Adrenal gland (tissue), 12 donors: ENCODE measurements around the gene DPP10. TPM values are rescaled to one million over a fixed set of nuclear protein-coding genes. Genes with fewer than 3 reads are reported as not detected.

ENCODE experiments used
- DNase-seq, 7 donors: peaks; one replicate each; pipeline ENCODE4 v3.0.0-alpha.2; 2019 to 2020
- H3K27ac ChIP-seq, 5 donors: fragments of 200-600 bp; sonication (generic) in 4 of 5; 1 replicate in 3 of 5; 2 replicates in 2 of 5; pipeline versions ENCODE4 v1.5.1 to v1.8.0; 2016 to 2020; ENCODE audit warnings: mild to moderate bottlenecking in 1 of 5
- H3K27me3 ChIP-seq: fragments of 200-600 bp; 2 replicates; pipeline ENCODE4 v1.8.0; 2021
- H3K36me3 ChIP-seq, 2 donors: fragments of 200-600 bp; replicated peaks in 1 of 2; 1 replicate in 1 of 2; 2 replicates in 1 of 2; pipeline versions ENCODE4 v1.5.1 to v1.8.0; 2018 to 2022
- H3K4me1 ChIP-seq, 2 donors: fragments of 200-600 bp; replicated peaks in 1 of 2; 1 replicate in 1 of 2; 2 replicates in 1 of 2; pipeline versions ENCODE4 v1.5.1 to v1.8.0; 2018 to 2021
- H3K4me3 ChIP-seq, 4 donors: fragments of 200-600 bp; sonication (generic) in 3 of 4; one replicate each; pipeline ENCODE4 v1.5.1; 2016 to 2018
- H3K9me3 ChIP-seq, 3 donors: fragments of 200-600 bp; sonication (generic) in 1 of 3; replicated peaks in 1 of 3; 1 replicate in 2 of 3; 2 replicates in 1 of 3; pipeline versions ENCODE4 v1.5.1 to v1.8.0; 2016 to 2021
- CTCF ChIP-seq, 6 experiments: fragments of 450-650 bp in 4 of 6; fragments of 200-600 bp in 2 of 6; sonication (generic) in 1 of 6; IDR thresholded peaks; 1 replicate in 5 of 6; 2 replicates in 1 of 6; pipeline versions ENCODE4 v1.5.1 to v1.8.0; 2016 to 2021; ENCODE audit warnings: antibody characterized with exemption in 6 of 6, mild to moderate bottlenecking in 2 of 6, moderate library complexity in 1 of 6
- POLR2A ChIP-seq, 2 donors: fragments of 450-650 bp; IDR thresholded peaks; one replicate each; pipeline ENCODE4 v1.6.1; 2017; ENCODE audit warnings: antibody characterized with exemption in 2 of 2, mild to moderate bottlenecking in 2 of 2, moderate library complexity in 1 of 2
- WGBS, 4 donors: extraction: QIAGEN DNeasy Blood & Tissue Kit in 2 of 4; methylation state at CpG; one replicate each; pipeline versions ENCODE4 v1.1.5 to v1.1.7; 2013 to 2017; 5-methylcytosine and 5-hydroxymethylcytosine counted together
- intact Hi-C, 2 donors: fragments of 100-400 bp; cut with DNase I; formaldehyde crosslinking; loops; one replicate each; pipeline versions ENCODE4 v1.14.1 to v1.15.0; 2022 to 2023
- polyA plus RNA-seq, 3 donors: library from polyadenylated mRNA; stranded (reverse); fragments of 200-250 nt in 2 of 3; fragments of 350-450 nt in 1 of 3; fragmentation: Illumina TruSeq in 1 of 3; extraction: RNeasy Lipid Tissue Mini Kit (QIAGEN cat#74804) in 1 of 3; gene quantifications; one replicate each; pipeline ENCODE4 v1.2.3, GENCODE V29; 2013 to 2014
- total RNA-seq, 9 donors: library from RNA; depleted of rRNA in 4 of 9; stranded (reverse); fragments of >200 nt in 4 of 9; fragments of 120-200 nt in 1 of 9; fragmentation: NEBNext Ultra II Directional in 1 of 9; extraction: Animal tissue kit (Norgen Biotek cat#: 25700) in 1 of 9; gene quantifications; one replicate each; pipeline versions ENCODE4 v1.1.0 to v1.2.4, GENCODE V29; 2013 to 2023
- donor health status: healthy with polysubstance abuse.
- donor health status: Bipolar disorder and iron deficiency.
- donor health status: DM: yes; HTN: yes; CAD: no.
- donor health status: DM: no; HTN: no; CAD: no.
- donor health status: DM: no; HTN: no; CAD: no.
- donor health status: DM: yes; HTN: yes; CAD: no.

The DPP10 gene
- total and polyA plus RNA-seq, 12 donors: 5.2 to 257 (median 32.0) TPM

- Histone ChIP-seq H3K9me3 (no peaks in the 10 kb centered on the region), H3K27me3 (no peaks in the 10 kb centered on the region), H3K27ac (no peak overlapping the region), H3K4me3 (no peak overlapping the region), H3K4me1 (no peaks in the 10 kb centered on the region), H3K36me3 (no peaks in the 10 kb centered on the region)
- intact Hi-C loops: no loop called here
- DNase-seq: no peak
- TF ChIP-seq POLR2A (IDR thresholded peaks at IDR 0.05) (no peak), CTCF (IDR thresholded peaks at IDR 0.05) (no peak)
- WGBS, 4 donors: 80 to 97% (median 83%) methylated on average over 1 of the region's 1 CpG
Observed at GRCh38 chr2:114683251-114683650, 240.8 kb downstream of the DPP10 start.

- H3K27ac ChIP-seq: no peak overlapping the region
- no peaks in the 10 kb centered on the region for H3K4me1 ChIP-seq
- H3K4me3 ChIP-seq: no peak overlapping the region
- no peaks in the 10 kb centered on the region for H3K27me3 ChIP-seq
- no peaks in the 10 kb centered on the region for H3K36me3 ChIP-seq
- H3K9me3 ChIP-seq: no peaks in the 10 kb centered on the region
- 70 to 78% (median 75%) methylated on average over 3 of the region's 3 CpGs for WGBS, 4 donors
- TF ChIP-seq CTCF (IDR thresholded peaks at IDR 0.05) (no peak), POLR2A (IDR thresholded peaks at IDR 0.05) (no peak)
- DNase-seq: no peak
- intact Hi-C loops: no loop called here
Observed at GRCh38 chr2:114684403-114684802, 242.0 kb downstream of the DPP10 start.

GRCh38 chr2:114685102-114685501 is 242.7 kb downstream of the DPP10 start:
- Histone ChIP-seq H3K27me3 (no peaks in the 10 kb centered on the region), H3K9me3 (no peaks in the 10 kb centered on the region), H3K36me3 (no peaks in the 10 kb centered on the region), H3K4me3 (no peak overlapping the region), H3K4me1 (no peaks in the 10 kb centered on the region), H3K27ac (no peak overlapping the region)
- DNase-seq: no peak
- TF ChIP-seq POLR2A (IDR thresholded peaks at IDR 0.05): no peak
- TF ChIP-seq CTCF (IDR thresholded peaks at IDR 0.05): no peak
- intact Hi-C loops: no loop called here
- WGBS, 4 donors: 71 to 82% (median 79%) methylated on average over 3 of the region's 3 CpGs

DNA sequence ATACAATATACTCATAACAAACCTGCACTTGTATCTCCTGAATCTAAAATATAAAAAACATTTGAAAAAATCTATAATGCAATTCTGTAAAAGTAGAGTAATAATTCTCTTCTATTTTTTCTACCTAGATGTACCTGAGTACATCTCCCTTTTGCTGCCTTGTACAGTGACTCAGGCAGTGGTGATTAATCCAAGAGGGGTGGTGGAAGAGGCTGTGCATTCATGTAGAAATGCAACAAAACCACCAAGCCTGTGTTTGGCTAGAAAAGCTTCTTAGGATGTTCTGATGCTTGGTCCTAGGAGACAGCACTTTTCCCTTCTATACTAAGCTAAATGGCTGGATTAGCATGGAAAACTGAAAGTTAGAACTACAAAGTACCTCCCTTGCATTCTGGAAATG is 245.8 kb downstream of the DPP10 start:
- Histone ChIP-seq H3K27ac (no peak overlapping the region), H3K4me3 (no peak overlapping the region), H3K27me3 (no peaks in the 10 kb centered on the region), H3K36me3 (no peaks in the 10 kb centered on the region), H3K9me3 (no peaks in the 10 kb centered on the region), H3K4me1 (no peaks in the 10 kb centered on the region)
- no peak for DNase-seq
- intact Hi-C loops: no loop called here
- no peak for TF ChIP-seq POLR2A (IDR thresholded peaks at IDR 0.05)
- TF ChIP-seq CTCF (IDR thresholded peaks at IDR 0.05): no peak
